HepG2 (cell line): Measurements from ENCODE around the gene DNAJB6. TPM values are rescaled to one million over a fixed set of nuclear protein-coding genes. Genes with fewer than 3 reads are reported as not detected.

Source experiments
- ATAC-seq: fragments of 200-7000 bp; cut with Tn5 transposase; 3 replicates; pipeline ENCODE4 v1.9.1; 2020; ENCODE audit warnings: mild to moderate bottlenecking, moderate library complexity
- BruUV-seq: library from RNA; stranded (reverse); fragments of 400-500 nt; replicated peaks from 2 replicates; lab custom pipeline; 2021; lab: Mats Ljungman, UMichigan
- CTCF ChIA-PET: fragments of 300-600 bp; formaldehyde crosslinking; extraction: SDS; loops from one replicate; lab custom pipeline; 2021; ENCODE audit warnings: low total read pairs, inconsistent platforms, low intra/inter-chr PET ratio; lab: Yijun Ruan, JAX
- POLR2A ChIA-PET: fragments of 350-600 bp; sonication (Branson Sonifier 250); formaldehyde crosslinking; loops from one replicate; lab custom pipeline; 2020; ENCODE audit warnings: antibody characterized with exemption, inconsistent platforms; lab: Yijun Ruan, JAX
- DNase-seq: peaks from one replicate; pipeline ENCODE4 v3.0.0-alpha.2; 2015; ENCODE audit warnings: low spot score
- FAIRE-seq: peaks from 3 replicates; lab custom pipeline; 2011; peaks lifted over from hg19 to GRCh38; lab: Jason Lieb, UNC
- H2AFZ ChIP-seq: one replicate; pipeline ENCODE4 v1.6.1; 2011; ENCODE audit warnings: low read length, inconsistent platforms
- H3K27ac ChIP-seq: fragments of 300-600 bp; 3 replicates; pipeline ENCODE4 v1.8.0; 2011; ENCODE audit warnings: mixed run types, mild to moderate bottlenecking, mixed read lengths, low read length, inconsistent platforms; ENCODE audit not compliant: insufficient read depth; ENCODE audit errors: extremely low read length
- H3K27me3 ChIP-seq, 2 experiments: fragments of 200-600 bp in 1 of 2; 2 replicates in 1 of 2; 3 replicates in 1 of 2; pipeline versions ENCODE4 v1.6.0 to v1.8.0; 2011; ENCODE audit warnings: low read length in 2 of 2, mild to moderate bottlenecking in 2 of 2, moderate library complexity in 2 of 2, inconsistent platforms in 1 of 2; ENCODE audit not compliant: insufficient read depth in 2 of 2, control insufficient read depth in 1 of 2
- H3K36me3 ChIP-seq, 2 experiments: fragments of 200-600 bp in 1 of 2; replicated peaks in 1 of 2; 2 replicates in 1 of 2; 3 replicates in 1 of 2; pipeline versions ENCODE4 v1.5.1 to v1.8.0; 2011; ENCODE audit warnings: low read length in 2 of 2, inconsistent platforms in 1 of 2; ENCODE audit not compliant: insufficient read depth in 2 of 2, control insufficient read depth in 1 of 2
- H3K4me1 ChIP-seq: 2 replicates; pipeline ENCODE4 v1.5.1; 2012; ENCODE audit warnings: low read length, inconsistent platforms; ENCODE audit not compliant: insufficient read depth
- H3K4me2 ChIP-seq: 2 replicates; pipeline ENCODE4 v1.6.0; 2011; ENCODE audit warnings: low read depth, low read length, inconsistent platforms
- H3K4me3 ChIP-seq, 3 experiments: fragments of 200-600 bp in 1 of 3; sonication (generic), shearing (Covaris generic) in 1 of 3; replicated peaks in 1 of 3; 2 replicates each; pipeline ENCODE4 v1.5.1; 2011 to 2016; ENCODE audit warnings: low read length in 3 of 3, inconsistent platforms in 2 of 3, low read depth in 2 of 3, mild to moderate bottlenecking in 2 of 3, control low read depth in 1 of 3, mixed read lengths in 1 of 3; ENCODE audit not compliant: insufficient read depth in 1 of 3
- H3K79me2 ChIP-seq: one replicate; pipeline ENCODE4 v1.6.1; 2011; ENCODE audit warnings: low read length, inconsistent platforms; ENCODE audit not compliant: insufficient read depth
- H3K9ac ChIP-seq: 2 replicates; pipeline ENCODE4 v1.6.0; 2011; ENCODE audit warnings: mild to moderate bottlenecking, low read depth, low read length, inconsistent platforms; ENCODE audit not compliant: insufficient read depth
- H3K9me3 ChIP-seq: 2 replicates; pipeline ENCODE4 v1.5.1; 2012; ENCODE audit warnings: mild to moderate bottlenecking, low read length
- H4K20me1 ChIP-seq: 2 replicates; pipeline ENCODE4 v1.6.0; 2011; ENCODE audit warnings: inconsistent platforms, mild to moderate bottlenecking, low read length, moderate library complexity; ENCODE audit not compliant: insufficient read depth
- AFF4 ChIP-seq: sonication (generic); formaldehyde crosslinking; IDR thresholded peaks from 2 replicates; pipeline ENCODE4 v1.4.0; 2020; ENCODE audit warnings: missing genetic modification reagents
- AGO2 ChIP-seq: fragments of 200-400 bp; formaldehyde crosslinking; optimal IDR thresholded peaks from 2 replicates; pipeline ENCODE3; 2017; ENCODE audit warnings: mild to moderate bottlenecking, low read depth, low read length, moderate library complexity
- FOXC1 ChIP-seq: sonication (generic); formaldehyde crosslinking; IDR thresholded peaks from 2 replicates; pipeline ENCODE4 v1.8.0; 2022; ENCODE audit warnings: mild to moderate bottlenecking, missing genetic modification reagents, borderline replicate concordance
- HNRNPL ChIP-seq: fragments of 200-400 bp; formaldehyde crosslinking; IDR thresholded peaks from 2 replicates; pipeline ENCODE4 v1.6.1; 2017; ENCODE audit warnings: mild to moderate bottlenecking, low read depth, low read length
- KMT2A ChIP-seq: sonication (generic); formaldehyde crosslinking; IDR thresholded peaks from 2 replicates; pipeline ENCODE4 v1.4.0; 2020; ENCODE audit warnings: missing genetic modification reagents
- MBNL3 ChIP-seq: fragments of 250-450 bp; sonication (Bioruptor Pico); conservative IDR thresholded peaks from 2 replicates; pipeline ENCODE4 v1.8.0; 2022; ENCODE audit warnings: mild to moderate bottlenecking, inconsistent platforms
- MLX ChIP-seq: IDR thresholded peaks from 2 replicates; pipeline ENCODE4 v1.6.1; 2016
- RBM22 ChIP-seq: fragments of 200-400 bp; formaldehyde crosslinking; optimal IDR thresholded peaks from 2 replicates; pipeline ENCODE3; 2017; ENCODE audit warnings: mild to moderate bottlenecking, low read length, moderate library complexity
- SALL1 ChIP-seq: sonication (generic); formaldehyde crosslinking; IDR thresholded peaks from 2 replicates; pipeline ENCODE4 v1.8.0; 2022; ENCODE audit warnings: mild to moderate bottlenecking, missing genetic modification reagents
- TEAD2 ChIP-seq: sonication (generic); formaldehyde crosslinking; IDR thresholded peaks from 2 replicates; pipeline ENCODE4 v1.9.0; 2021; ENCODE audit warnings: missing genetic modification reagents
- ZNF580 ChIP-seq: IDR thresholded peaks from 2 replicates; pipeline ENCODE4 v1.6.1; 2016; ENCODE audit warnings: low read depth, borderline replicate concordance
- WGBS: methylation state at CpG from one replicate; pipeline ENCODE4 v1.1.6; 2017; ENCODE audit warnings: low lambda C conversion rate; 5-methylcytosine and 5-hydroxymethylcytosine counted together
- in situ Hi-C: cut with HindIII; loops from 2 replicates; pipeline ENCODE4 v1.10.0; 2017; ENCODE audit warnings: low pct_unique_long_range_greater_than_20kb; ENCODE audit not compliant: extremely low pct_ligation_motif_present
- intact Hi-C: fragments of 100-400 bp; cut with micrococcal nuclease; formaldehyde crosslinking; loops from one replicate; pipeline ENCODE4 v1.10.0; 2022; ENCODE audit not compliant: unreplicated experiment
- polyA plus RNA-seq, 8 experiments: library from polyadenylated mRNA; depleted of rRNA in 3 of 8; stranded (reverse) in 7 of 8; unstranded in 1 of 8; fragments of >200 nt; fragmentation: Illumina TruSeq in 4 of 8; extraction: Trizol in 4 of 8; gene quantifications; 2 replicates each; pipeline versions ENCODE4 v1.2.1 to v1.2.3, GENCODE V29; 2011 to 2016; ENCODE audit warnings: low read depth in 4 of 8, missing spikeins in 1 of 8, mixed read lengths in 1 of 8; ENCODE audit not compliant: insufficient read depth in 1 of 8
- total RNA-seq, 5 experiments: library from RNA; depleted of rRNA; stranded (reverse); fragments of >200 nt; fragmentation: Illumina TruSeq; extraction: Trizol; gene quantifications; 2 replicates each; pipeline ENCODE4 v1.2.3, GENCODE V29; 2016; ENCODE audit warnings: low read depth in 1 of 5
- TF ChIP-seq, protein P1 (sequence below): sonication (generic); formaldehyde crosslinking; IDR thresholded peaks from 2 replicates; pipeline ENCODE4 v1.5.1; 2020; ENCODE audit warnings: mild to moderate bottlenecking, missing genetic modification reagents, moderate library complexity
- TF ChIP-seq, protein P2 (sequence below): IDR thresholded peaks from 2 replicates; pipeline ENCODE4 v1.6.1; 2018; ENCODE audit warnings: missing genetic modification reagents, mild to moderate bottlenecking, missing compliant biosample characterization

The DNAJB6 gene
- total and polyA plus RNA-seq, 2 of the 13 experiments (the other 11 are each of a cell fraction or from before 2014, with no cell fraction given), result 29.9 to 53.9 TPM

DNA sequence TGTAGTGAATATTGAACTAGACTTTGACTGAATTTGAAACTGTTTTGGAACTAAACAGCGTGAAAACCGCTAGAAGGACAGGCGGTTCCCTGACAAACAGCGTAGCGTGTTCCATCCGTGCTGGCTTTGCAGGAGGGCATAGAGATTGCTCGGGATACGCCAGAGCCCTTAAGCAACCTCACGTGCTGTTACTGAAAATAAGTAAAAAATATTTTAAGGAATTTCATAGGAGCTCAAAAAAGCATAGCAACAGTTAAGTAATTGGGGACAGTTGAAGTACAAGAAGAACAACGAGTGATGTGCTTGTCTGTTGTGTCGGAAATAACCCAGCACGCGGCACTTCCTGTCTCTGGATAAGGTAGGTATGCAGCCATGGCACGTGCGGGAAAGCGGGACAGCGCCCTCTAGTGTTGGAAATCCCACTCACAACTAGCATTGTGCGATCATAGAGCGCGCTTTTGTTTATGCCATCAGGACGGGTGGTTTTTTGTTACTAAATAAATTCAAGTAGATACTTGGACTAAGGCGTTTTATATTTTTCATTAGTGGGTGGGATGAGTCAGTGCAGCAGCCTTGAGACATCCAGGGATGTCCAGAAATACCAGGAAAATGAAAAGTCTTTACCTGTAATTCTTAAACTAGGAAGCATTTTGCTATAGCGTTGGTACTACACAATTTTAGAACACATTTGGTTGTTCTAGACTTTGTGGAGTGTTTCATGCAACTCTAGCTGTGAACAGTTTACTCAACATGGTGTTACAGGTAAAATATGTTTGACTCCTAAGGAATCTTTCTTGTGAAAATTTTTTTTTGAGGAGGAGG is 50.4 kb downstream of the DNAJB6 start:
- in situ Hi-C loops (no loop called here), intact Hi-C loops (no loop called here)
- Histone ChIP-seq H2AFZ (no peak overlapping the region), H3K27ac (no peak overlapping the region), H3K4me1 (peaks cover 5% of the 10 kb centered on the region; the same call in 1 of the 2 replicates), H3K27me3 (no peaks in the 10 kb centered on the region), H3K79me2 (no peaks in the 10 kb centered on the region), H3K36me3 (peaks cover 21 to 77% of the 10 kb centered on the region in 2 experiments), H3K4me2 (no peak overlapping the region), H4K20me1 (no peaks in the 10 kb centered on the region), H3K9ac (no peak overlapping the region), H3K9me3 (no peaks in the 10 kb centered on the region), H3K4me3 (no peak overlapping the region)
- CTCF ChIA-PET, result no interaction called here
- WGBS, result 65% methylated on average over 23 of the region's 23 CpGs
- DNase-seq (peak; percentile 66), FAIRE-seq (peak; percentile 73), ATAC-seq (peak; percentile 96)
- POLR2A ChIA-PET, result no interaction called here
- BruUV-seq, result no TSS peak
- TF ChIP-seq, protein P1, sequence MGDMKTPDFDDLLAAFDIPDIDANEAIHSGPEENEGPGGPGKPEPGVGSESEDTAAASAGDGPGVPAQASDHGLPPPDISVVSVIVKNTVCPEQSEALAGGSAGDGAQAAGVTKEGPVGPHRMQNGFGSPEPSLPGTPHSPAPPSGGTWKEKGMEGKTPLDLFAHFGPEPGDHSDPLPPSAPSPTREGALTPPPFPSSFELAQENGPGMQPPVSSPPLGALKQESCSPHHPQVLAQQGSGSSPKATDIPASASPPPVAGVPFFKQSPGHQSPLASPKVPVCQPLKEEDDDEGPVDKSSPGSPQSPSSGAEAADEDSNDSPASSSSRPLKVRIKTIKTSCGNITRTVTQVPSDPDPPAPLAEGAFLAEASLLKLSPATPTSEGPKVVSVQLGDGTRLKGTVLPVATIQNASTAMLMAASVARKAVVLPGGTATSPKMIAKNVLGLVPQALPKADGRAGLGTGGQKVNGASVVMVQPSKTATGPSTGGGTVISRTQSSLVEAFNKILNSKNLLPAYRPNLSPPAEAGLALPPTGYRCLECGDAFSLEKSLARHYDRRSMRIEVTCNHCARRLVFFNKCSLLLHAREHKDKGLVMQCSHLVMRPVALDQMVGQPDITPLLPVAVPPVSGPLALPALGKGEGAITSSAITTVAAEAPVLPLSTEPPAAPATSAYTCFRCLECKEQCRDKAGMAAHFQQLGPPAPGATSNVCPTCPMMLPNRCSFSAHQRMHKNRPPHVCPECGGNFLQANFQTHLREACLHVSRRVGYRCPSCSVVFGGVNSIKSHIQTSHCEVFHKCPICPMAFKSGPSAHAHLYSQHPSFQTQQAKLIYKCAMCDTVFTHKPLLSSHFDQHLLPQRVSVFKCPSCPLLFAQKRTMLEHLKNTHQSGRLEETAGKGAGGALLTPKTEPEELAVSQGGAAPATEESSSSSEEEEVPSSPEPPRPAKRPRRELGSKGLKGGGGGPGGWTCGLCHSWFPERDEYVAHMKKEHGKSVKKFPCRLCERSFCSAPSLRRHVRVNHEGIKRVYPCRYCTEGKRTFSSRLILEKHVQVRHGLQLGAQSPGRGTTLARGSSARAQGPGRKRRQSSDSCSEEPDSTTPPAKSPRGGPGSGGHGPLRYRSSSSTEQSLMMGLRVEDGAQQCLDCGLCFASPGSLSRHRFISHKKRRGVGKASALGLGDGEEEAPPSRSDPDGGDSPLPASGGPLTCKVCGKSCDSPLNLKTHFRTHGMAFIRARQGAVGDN (CRISPR knock-in tag), result peak; percentile 31; the same call in 1 of the 2 replicates
- TF ChIP-seq, protein P2, sequence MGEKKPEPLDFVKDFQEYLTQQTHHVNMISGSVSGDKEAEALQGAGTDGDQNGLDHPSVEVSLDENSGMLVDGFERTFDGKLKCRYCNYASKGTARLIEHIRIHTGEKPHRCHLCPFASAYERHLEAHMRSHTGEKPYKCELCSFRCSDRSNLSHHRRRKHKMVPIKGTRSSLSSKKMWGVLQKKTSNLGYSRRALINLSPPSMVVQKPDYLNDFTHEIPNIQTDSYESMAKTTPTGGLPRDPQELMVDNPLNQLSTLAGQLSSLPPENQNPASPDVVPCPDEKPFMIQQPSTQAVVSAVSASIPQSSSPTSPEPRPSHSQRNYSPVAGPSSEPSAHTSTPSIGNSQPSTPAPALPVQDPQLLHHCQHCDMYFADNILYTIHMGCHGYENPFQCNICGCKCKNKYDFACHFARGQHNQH, result 0 out of 2 replicates have a peak, but pooled peaks have one; percentile 55
- TF ChIP-seq TEAD2, result no peak
- peak; percentile 31; the same call in 1 of the 2 replicates for TF ChIP-seq SALL1 (CRISPR knock-in tag)
- peak; percentile 45; the same call in 1 of the 2 replicates for TF ChIP-seq KMT2A (CRISPR knock-in tag)
- no peak for TF ChIP-seq HNRNPL
- TF ChIP-seq FOXC1 (CRISPR knock-in tag), result no peak
- TF ChIP-seq AGO2, result no peak
- peak; percentile 81 for TF ChIP-seq RBM22
- peak; percentile 37; the same call in 1 of the 2 replicates for TF ChIP-seq MLX (CRISPR knock-in tag)
- peak; percentile 34; the same call in 1 of the 2 replicates for TF ChIP-seq ZNF580 (CRISPR knock-in tag)
- TF ChIP-seq AFF4 (CRISPR knock-in tag), result no peak
- TF ChIP-seq MBNL3 (CRISPR knock-in tag), result no peak
